Astrocyte (in vitro differentiated cells and primary cell): ENCODE results near the gene ZFP36L2.

Experiments used
- CTCF ChIP-seq: IDR thresholded peaks from 2 replicates; pipeline ENCODE4 v1.5.1; 2011; ENCODE audit warnings: low read depth, mild to moderate bottlenecking, inconsistent platforms, low read length, moderate library complexity; ENCODE audit not compliant: insufficient read depth
- EZH2 ChIP-seq: IDR thresholded peaks from 2 replicates; pipeline ENCODE4 v1.6.1; 2012; ENCODE audit warnings: mild to moderate bottlenecking, low read length, inconsistent platforms; ENCODE audit not compliant: insufficient read depth

DNA sequence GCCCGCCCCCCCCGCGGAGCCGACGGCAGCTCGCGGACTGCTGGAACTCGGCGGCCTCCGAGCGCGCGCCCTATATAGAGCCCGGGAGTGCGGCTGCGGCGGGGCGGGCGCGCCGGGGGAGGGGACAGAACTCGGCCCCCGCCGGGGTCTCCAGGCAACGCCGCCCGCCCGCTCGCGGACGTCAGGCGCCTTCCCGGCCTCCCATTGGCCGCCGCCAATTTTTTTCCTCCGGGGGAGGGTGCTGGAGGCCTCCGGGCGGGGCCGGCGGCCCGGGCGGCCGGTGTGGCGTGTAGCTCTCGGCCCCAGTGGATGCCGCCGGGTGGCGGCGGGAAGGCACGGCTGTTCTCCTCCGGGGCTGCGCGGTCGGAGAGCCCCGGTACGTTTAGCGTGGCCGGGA lies at the start of gene ZFP36L2:
- TF ChIP-seq CTCF (no peak), EZH2 (no peak)
